Measurements from ENCODE around the gene UGDH.
A peak's percentile ranks its signal among the peaks of the same experiment; 100 is the strongest.
"Not testable (repeated sequence)": the region's sequence is repeated elsewhere in the genome, so short reads cannot be mapped to it uniquely, and the experiment has no call there.

UGDH gene

GRCh38 chr4:39544080-39544479 lies 16.8 kb upstream of the UGDH start:
- H3K27me3 Mint-ChIP-seq; H3K4me1 Mint-ChIP-seq; ATAC-seq (ENCODE audit: low read depth); H3K4me3 Mint-ChIP-seq; H3K36me3 Mint-ChIP-seq; H3K9me3 Mint-ChIP-seq; DNase-seq (ENCODE audit: low spot score in 2 of 2): not testable (repeated sequence)
- H3K27ac Mint-ChIP-seq, result peak overlapping the region; percentile 23

- DNase-seq (ENCODE audit: low spot score in 2 of 2) (no peak), ATAC-seq (ENCODE audit: low read depth) (no peak)
- no peak overlapping the region for H3K4me3 Mint-ChIP-seq
- H3K9me3 Mint-ChIP-seq, result no peaks in the 10 kb centered on the region
- no peak overlapping the region for H3K27ac Mint-ChIP-seq
- no peaks in the 10 kb centered on the region for H3K4me1 Mint-ChIP-seq
- H3K27me3 Mint-ChIP-seq, result no peaks in the 10 kb centered on the region
- H3K36me3 Mint-ChIP-seq, result peaks cover 2% of the 10 kb centered on the region
These were observed 15.8 kb upstream of the UGDH start for GRCh38 chr4:39543034-39543433.

GRCh38 chr4:39542611-39543012 lies 15.4 kb upstream of the UGDH start:
- ATAC-seq (ENCODE audit: low read depth), result no peak
- peaks cover 2% of the 10 kb centered on the region for H3K36me3 Mint-ChIP-seq
- H3K27ac Mint-ChIP-seq, result no peak overlapping the region
- no peak overlapping the region for H3K4me3 Mint-ChIP-seq
- no peaks in the 10 kb centered on the region for H3K4me1 Mint-ChIP-seq
- no peaks in the 10 kb centered on the region for H3K27me3 Mint-ChIP-seq
- DNase-seq (ENCODE audit: low spot score in 2 of 2), result no peak
- no peaks in the 10 kb centered on the region for H3K9me3 Mint-ChIP-seq

- no peaks in the 10 kb centered on the region for H3K27me3 Mint-ChIP-seq
- ATAC-seq (ENCODE audit: low read depth), result no peak
- no peaks in the 10 kb centered on the region for H3K9me3 Mint-ChIP-seq
- H3K36me3 Mint-ChIP-seq, result peaks cover 2% of the 10 kb centered on the region
- no peaks in the 10 kb centered on the region for H3K4me1 Mint-ChIP-seq
- no peak for DNase-seq (ENCODE audit: low spot score in 2 of 2)
- no peak overlapping the region for H3K27ac Mint-ChIP-seq
- no peak overlapping the region for H3K4me3 Mint-ChIP-seq
These were observed 14.9 kb upstream of the UGDH start for GRCh38 chr4:39541987-39542610.

GRCh38 chr4:39539089-39539611 lies 11.9 kb upstream of the UGDH start:
- Mint-ChIP-seq H3K36me3 (peaks cover 5% of the 10 kb centered on the region), H3K4me1 (no peaks in the 10 kb centered on the region), H3K27ac (no peak overlapping the region), H3K4me3 (no peak overlapping the region), H3K27me3 (no peaks in the 10 kb centered on the region), H3K9me3 (no peaks in the 10 kb centered on the region)
- DNase-seq (ENCODE audit: low spot score in 2 of 2) (no peak), ATAC-seq (ENCODE audit: low read depth) (no peak)

GRCh38 chr4:39533541-39533940 lies 6.3 kb upstream of the UGDH start:
- Mint-ChIP-seq H3K27ac (no peak overlapping the region), H3K4me1 (no peaks in the 10 kb centered on the region), H3K4me3 (no peak overlapping the region), H3K27me3 (no peaks in the 10 kb centered on the region), H3K36me3 (peaks cover 22% of the 10 kb centered on the region), H3K9me3 (peaks cover 7% of the 10 kb centered on the region)
- ATAC-seq (ENCODE audit: low read depth), result no peak
- no peak for DNase-seq (ENCODE audit: low spot score in 2 of 2)

GRCh38 chr4:39532237-39532636 lies 5.0 kb upstream of the UGDH start:
- not testable (repeated sequence) for H3K27me3 Mint-ChIP-seq; ATAC-seq (ENCODE audit: low read depth); H3K9me3 Mint-ChIP-seq; DNase-seq (ENCODE audit: low spot score in 2 of 2); H3K4me1 Mint-ChIP-seq; H3K4me3 Mint-ChIP-seq; H3K27ac Mint-ChIP-seq
- peaks cover 22% of the 10 kb centered on the region for H3K36me3 Mint-ChIP-seq

GRCh38 chr4:39530682-39531081 lies 3.4 kb upstream of the UGDH start:
- H3K4me3 Mint-ChIP-seq, result no peak overlapping the region
- peaks cover 22% of the 10 kb centered on the region for H3K36me3 Mint-ChIP-seq
- peaks cover 7% of the 10 kb centered on the region for H3K9me3 Mint-ChIP-seq
- H3K27me3 Mint-ChIP-seq, result no peaks in the 10 kb centered on the region
- ATAC-seq (ENCODE audit: low read depth) (no peak), DNase-seq (ENCODE audit: low spot score in 2 of 2) (no peak)
- peaks cover 8% of the 10 kb centered on the region for H3K4me1 Mint-ChIP-seq
- no peak overlapping the region for H3K27ac Mint-ChIP-seq

GRCh38 chr4:39529534-39529933 lies 2.3 kb upstream of the UGDH start:
- peaks cover 8% of the 10 kb centered on the region for H3K4me1 Mint-ChIP-seq
- DNase-seq (ENCODE audit: low spot score in 2 of 2) (no peak), ATAC-seq (ENCODE audit: low read depth) (no peak)
- peaks cover 7% of the 10 kb centered on the region for H3K9me3 Mint-ChIP-seq
- H3K4me3 Mint-ChIP-seq, result no peak overlapping the region
- H3K27ac Mint-ChIP-seq, result no peak overlapping the region
- peaks cover 22% of the 10 kb centered on the region for H3K36me3 Mint-ChIP-seq
- no peaks in the 10 kb centered on the region for H3K27me3 Mint-ChIP-seq

- no peak for ATAC-seq (ENCODE audit: low read depth)
- H3K4me3 Mint-ChIP-seq, result peak overlapping the region; percentile 96
- H3K4me1 Mint-ChIP-seq, result peaks cover 8% of the 10 kb centered on the region
- peak overlapping the region; percentile 14 for H3K27ac Mint-ChIP-seq
- H3K27me3 Mint-ChIP-seq, result no peaks in the 10 kb centered on the region
- DNase-seq (ENCODE audit: low spot score in 2 of 2), result no peak
- H3K9me3 Mint-ChIP-seq, result peaks cover 7% of the 10 kb centered on the region
- H3K36me3 Mint-ChIP-seq, result peaks cover 19% of the 10 kb centered on the region
These were observed 824 bp upstream of the UGDH start for GRCh38 chr4:39528061-39528465.

GRCh38 chr4:39526765-39527295 lies 409 bp downstream of the UGDH start:
- no peaks in the 10 kb centered on the region for H3K27me3 Mint-ChIP-seq
- H3K4me1 Mint-ChIP-seq, result peaks cover 8% of the 10 kb centered on the region
- peaks cover 10% of the 10 kb centered on the region for H3K36me3 Mint-ChIP-seq
- H3K27ac Mint-ChIP-seq, result peak overlapping the region; percentile 94
- H3K4me3 Mint-ChIP-seq, result peak overlapping the region; percentile 96
- DNase-seq (ENCODE audit: low spot score in 2 of 2), result peak in 1 of 2 donors; percentile 22
- peak; percentile 10 for ATAC-seq (ENCODE audit: low read depth)
- peaks cover 5% of the 10 kb centered on the region for H3K9me3 Mint-ChIP-seq

- Mint-ChIP-seq H3K4me3 (peak overlapping the region; percentile 96), H3K36me3 (peaks cover 3% of the 10 kb centered on the region), H3K9me3 (peaks cover 3% of the 10 kb centered on the region), H3K27ac (peak overlapping the region; percentile 94), H3K27me3 (no peaks in the 10 kb centered on the region), H3K4me1 (peaks cover 8% of the 10 kb centered on the region)
- ATAC-seq (ENCODE audit: low read depth) (no peak), DNase-seq (ENCODE audit: low spot score in 2 of 2) (no peak)
These were observed 1.2 kb downstream of the UGDH start for GRCh38 chr4:39525822-39526690.

- no peak for ATAC-seq (ENCODE audit: low read depth)
- Mint-ChIP-seq H3K27me3 (no peaks in the 10 kb centered on the region), H3K4me1 (peaks cover 8% of the 10 kb centered on the region)
These were observed 2.9 kb downstream of the UGDH start for GRCh38 chr4:39524161-39524957.

GRCh38 chr4:39522068-39522467 lies 5.2 kb downstream of the UGDH start:
- H3K4me3 Mint-ChIP-seq, result no peak overlapping the region
- ATAC-seq (ENCODE audit: low read depth), result no peak

More at GRCh38 chr4:39524161-39524957, 2.9 kb downstream of the UGDH start:
- DNase-seq (ENCODE audit: low spot score in 2 of 2), result no peak
- H3K27ac Mint-ChIP-seq, result no peak overlapping the region
- no peak overlapping the region for H3K4me3 Mint-ChIP-seq
- H3K36me3 Mint-ChIP-seq, result no peaks in the 10 kb centered on the region
- H3K9me3 Mint-ChIP-seq, result no peaks in the 10 kb centered on the region

More at GRCh38 chr4:39522068-39522467, 5.2 kb downstream of the UGDH start:
- no peak for DNase-seq (ENCODE audit: low spot score in 2 of 2)
- no peaks in the 10 kb centered on the region for H3K27me3 Mint-ChIP-seq
- H3K36me3 Mint-ChIP-seq, result no peaks in the 10 kb centered on the region
- no peak overlapping the region for H3K27ac Mint-ChIP-seq
- no peaks in the 10 kb centered on the region for H3K9me3 Mint-ChIP-seq
- peaks cover 8% of the 10 kb centered on the region for H3K4me1 Mint-ChIP-seq

Data from memory B cell (primary cell).